HG03432 (cell line): ENCODE measurements around the gene NMNAT2.

ENCODE experiments used
- ATAC-seq: cut with Tn5 transposase; IDR thresholded peaks from one replicate; pipeline ENCODE4 v1.9.1; 2021; ENCODE audit warnings: mild to moderate bottlenecking, moderate library complexity; ENCODE audit not compliant: unreplicated experiment

The NMNAT2 gene

DNA sequence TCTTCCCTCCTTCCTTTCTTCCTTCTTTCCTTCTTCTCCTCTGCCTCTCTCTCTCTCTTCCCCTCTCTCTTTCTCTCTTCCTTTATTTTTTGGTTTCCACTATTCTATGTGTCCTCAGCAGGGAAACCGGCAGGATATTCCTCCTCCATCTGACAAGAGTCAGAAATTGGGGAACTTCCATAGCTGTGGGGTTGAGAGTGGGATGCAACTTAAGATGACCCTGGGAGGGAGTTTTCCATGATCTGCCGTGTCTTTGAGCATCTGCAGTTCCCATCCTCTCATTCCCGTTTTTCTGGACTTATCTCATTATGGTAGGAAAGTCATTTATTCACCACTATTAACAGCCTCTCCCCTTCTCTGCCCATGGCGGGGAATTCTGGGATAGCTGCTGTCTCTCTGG lies 98.6 kb downstream of the NMNAT2 start:
- ATAC-seq: no peak

DNA sequence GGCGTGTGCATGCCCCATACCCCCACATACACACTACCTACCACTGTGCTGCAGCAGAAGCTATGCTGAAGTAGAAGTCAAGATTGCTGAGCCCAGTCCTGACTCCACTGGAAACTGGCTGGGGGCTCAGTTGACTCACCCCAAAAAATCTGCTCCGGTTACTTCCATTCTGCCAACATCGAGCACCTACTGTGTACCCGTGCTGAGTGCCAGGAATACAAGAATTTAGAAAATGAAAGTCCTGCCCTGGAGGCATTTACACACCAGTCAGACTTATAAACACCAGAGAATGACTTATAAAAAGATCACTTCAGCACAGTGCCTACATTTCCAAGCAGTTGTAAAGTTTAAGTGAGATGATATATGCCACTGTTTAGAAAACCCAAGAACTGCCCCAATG lies 99.1 kb downstream of the NMNAT2 start:
- no peak for ATAC-seq

DNA sequence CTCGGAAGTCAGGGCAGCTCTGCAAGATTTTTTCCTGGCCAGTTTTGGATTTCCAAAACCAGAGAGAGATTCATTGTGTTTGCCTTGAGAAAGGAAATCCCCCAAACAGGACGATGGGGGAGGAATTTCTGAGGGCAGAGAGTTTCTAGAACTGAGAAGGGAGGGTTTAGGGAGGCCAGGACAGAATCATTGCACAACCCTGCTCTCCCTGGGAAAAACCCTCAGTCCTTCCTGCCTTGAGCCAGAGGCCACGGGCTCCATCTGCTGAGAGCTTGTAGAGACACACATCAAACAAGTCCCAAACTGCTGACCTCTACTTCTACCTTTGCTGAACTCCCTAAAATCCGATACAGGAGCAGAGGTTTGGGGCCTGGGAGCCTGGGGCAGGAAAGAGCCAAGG lies 99.7 kb downstream of the NMNAT2 start:
- ATAC-seq: peak; percentile 76

DNA sequence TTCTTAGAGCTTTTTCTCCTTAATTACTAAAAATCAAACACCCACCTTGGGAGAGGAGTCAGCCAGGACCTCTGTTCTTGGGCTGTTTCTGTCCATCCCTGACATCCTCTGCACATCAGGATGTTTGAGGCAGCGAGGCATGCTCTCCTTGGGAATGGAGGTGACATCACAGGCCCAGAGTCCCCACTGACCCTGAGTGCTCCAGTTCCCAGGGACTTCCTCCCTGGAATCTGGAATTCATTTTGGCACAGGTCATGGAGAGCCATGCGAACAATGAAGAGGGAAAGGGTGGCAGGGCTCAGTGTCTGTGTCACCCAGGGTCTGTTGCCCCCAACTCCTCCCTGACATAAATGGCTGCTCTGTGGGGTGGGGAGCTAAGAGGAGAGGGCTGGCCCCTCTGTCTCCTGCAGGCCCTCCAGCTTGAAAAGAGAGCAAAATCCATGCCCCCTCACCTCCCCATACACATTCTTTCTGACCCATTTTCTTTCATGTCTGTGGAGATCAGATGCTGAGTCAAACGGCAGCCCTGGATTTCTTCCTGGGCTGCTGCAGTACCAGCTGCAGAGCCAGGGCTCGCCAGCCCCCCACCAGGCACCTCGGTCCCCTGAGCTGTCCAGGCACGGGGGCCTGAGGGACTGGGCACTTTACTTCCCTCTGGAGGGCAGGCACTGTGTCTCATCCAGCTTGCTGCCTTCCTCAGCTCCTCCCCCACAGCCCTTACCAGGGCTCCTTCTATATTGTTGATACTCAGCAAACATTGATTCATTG lies 102.0 kb downstream of the NMNAT2 start:
- no peak for ATAC-seq

DNA sequence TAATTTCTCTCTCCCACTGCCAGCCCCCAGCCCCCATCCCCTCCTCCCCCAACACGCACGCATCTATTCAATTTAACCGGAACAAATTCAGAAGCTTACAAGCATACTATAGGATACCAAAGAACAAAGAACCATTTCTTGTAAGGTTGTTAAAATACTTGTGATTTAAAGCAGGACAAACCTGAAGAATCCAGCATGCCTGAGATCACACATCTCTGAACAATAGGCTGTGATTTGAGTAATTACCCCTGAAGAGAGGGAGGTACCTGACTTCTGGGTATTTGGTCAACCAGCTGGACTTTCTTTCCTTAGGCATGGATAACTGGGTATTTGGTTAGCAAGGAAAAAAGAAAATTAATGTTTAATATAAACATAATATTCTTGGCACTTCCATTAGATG lies 105.1 kb downstream of the NMNAT2 start:
- ATAC-seq: no peak

DNA sequence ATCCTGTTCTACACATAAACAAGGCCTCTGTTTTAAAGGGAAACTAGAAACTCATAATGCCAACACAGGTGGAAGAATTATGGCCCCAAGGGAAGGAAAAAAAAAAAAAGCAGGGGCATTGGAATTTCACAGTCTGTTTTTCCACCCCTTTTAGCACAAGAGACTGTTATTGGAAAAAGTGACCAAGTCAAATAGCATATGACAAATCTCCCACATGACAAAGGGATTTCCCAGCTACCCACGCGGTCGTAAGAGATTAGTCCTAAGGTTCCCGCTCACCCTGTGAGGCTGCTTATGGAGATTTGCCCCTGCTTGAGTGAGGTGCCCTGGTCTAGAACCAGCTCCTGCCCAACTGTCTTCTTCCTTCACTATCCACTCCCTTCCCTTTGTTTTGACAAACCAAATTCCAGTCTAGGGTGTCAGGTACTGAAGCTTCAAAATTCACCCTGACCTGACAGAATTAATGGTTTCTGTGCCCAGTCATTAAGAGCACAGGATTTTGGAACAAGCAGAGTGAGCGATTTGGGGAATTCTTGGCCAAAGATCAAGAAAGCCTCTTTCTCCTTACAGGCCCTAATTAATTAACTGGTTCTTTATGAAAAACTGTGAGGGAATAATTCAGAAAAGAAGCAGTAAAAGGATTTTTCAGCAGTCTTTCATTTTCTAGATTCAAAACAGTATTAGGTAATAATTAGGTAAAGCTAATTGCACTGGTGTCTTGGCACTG lies 107.3 kb downstream of the NMNAT2 start:
- no peak for ATAC-seq

DNA sequence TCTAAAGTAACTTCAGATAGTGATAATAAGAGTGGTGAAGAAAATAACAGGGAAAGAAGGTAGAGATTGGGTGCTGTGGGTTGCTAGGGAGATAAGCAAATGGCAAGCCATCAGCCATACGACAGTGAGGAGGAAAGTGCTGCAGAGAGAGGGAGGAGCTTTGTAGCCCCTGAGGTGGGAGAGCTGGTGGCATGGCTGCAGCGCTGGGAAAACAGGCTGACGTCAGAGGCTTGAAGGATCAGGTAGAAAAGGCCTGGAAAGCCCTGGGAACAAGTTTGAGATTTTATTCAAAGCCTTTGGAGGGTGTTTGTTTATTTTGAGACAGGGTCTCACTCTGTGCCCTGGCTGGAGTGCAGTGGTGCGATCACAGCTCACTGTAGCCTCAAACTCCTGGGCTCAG lies 109.5 kb downstream of the NMNAT2 start:
- no peak for ATAC-seq

DNA sequence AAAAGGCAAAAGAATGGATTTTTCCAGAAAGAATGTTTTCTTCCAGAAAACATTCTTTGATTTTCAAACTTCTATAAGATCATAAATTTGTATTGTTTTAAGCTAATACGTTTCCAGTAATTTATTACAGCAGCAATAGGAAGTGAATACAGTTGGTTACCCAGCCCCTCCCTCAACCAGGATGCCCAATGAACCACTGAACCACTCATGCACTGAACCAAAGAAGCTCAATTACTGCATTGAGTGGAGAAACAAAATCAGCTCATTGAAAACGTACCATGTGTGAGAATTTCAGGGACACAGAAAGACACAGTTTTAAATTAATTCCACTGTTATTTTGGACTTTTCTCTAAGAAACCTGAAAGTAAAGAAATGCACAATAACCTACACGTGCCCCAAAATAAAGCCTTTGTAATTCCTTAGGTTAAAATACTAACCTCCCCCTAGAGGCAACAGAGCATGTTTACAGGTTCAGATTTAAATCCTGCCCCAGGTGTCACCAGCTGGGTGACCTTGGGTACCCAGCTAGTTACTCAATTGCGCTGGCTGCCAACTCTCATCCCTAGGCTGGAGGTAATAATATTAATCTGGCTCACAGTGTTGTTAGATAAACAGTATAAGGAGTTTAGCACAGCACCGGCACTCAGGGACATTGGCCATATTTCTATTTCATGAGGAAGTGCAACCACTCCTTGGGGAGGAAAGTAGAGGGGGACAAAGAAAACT lies 111.7 kb downstream of the NMNAT2 start:
- ATAC-seq: peak; percentile 55

DNA sequence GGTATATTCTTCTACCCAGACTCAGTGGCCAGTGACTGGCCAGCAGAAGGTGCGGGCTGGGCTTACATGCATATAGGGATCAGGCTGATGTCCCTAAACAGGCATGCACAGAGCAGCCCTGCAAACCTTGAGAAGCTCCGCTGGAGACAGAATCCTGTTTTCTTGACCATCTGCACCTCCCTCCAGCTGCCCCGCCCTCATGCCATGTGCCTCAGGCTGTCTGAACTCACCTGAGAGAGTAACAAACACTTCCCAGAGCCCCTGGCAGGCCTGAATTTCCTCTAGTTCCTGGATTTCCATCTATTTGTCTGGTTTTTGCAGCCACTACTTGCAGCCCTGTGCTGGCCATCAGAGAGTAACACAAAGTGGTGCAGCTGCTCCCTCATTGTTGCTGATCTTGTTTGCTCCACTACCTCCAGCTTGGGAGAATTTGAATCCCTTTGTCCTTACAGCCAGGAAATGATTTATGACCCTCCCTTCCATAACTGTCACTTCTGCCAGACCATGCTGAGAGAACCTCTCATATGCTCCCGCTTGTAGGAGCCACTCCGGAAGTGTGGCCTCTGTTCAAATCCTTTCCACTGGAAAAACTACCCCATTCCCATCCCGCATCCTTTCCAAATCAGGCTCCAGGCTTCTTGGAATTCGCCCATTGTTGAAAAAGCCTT lies 113.6 kb downstream of the NMNAT2 start:
- ATAC-seq: no peak

DNA sequence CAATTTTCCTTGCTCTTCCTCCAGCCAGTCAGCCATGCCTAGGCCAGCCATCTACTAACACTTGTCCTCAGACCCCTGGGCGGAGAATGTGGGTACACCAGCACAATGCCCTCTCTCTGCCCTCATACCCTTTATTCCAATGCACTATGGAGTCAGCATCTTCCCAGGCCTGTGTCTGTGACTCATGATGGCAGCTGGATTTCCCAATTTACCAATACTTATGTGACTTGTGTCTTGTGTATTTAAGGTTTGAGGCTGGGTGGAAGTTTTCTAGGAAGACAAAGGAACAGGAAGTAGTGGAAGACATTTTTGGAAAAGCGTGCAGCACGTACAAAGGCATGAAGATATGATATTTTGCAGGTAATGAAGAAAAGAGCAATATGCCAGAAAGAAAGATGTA lies 114.3 kb downstream of the NMNAT2 start:
- ATAC-seq: no peak

DNA sequence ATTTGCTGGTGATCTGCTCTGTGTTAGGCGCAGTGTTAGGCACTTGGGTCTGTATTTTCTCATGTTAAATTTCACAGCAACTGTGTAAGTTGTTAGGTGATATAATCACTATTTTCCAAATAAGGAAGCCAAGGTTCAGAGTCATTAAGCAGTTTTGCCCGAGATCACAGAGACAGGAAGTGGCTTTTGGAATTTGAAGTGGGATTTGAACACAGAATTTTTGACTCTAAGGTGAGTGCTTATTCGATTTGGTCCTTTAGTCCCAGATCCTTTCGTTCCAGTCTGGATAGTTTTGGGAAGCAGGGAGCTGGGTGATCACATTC lies 114.9 kb downstream of the NMNAT2 start:
- ATAC-seq: no peak

DNA sequence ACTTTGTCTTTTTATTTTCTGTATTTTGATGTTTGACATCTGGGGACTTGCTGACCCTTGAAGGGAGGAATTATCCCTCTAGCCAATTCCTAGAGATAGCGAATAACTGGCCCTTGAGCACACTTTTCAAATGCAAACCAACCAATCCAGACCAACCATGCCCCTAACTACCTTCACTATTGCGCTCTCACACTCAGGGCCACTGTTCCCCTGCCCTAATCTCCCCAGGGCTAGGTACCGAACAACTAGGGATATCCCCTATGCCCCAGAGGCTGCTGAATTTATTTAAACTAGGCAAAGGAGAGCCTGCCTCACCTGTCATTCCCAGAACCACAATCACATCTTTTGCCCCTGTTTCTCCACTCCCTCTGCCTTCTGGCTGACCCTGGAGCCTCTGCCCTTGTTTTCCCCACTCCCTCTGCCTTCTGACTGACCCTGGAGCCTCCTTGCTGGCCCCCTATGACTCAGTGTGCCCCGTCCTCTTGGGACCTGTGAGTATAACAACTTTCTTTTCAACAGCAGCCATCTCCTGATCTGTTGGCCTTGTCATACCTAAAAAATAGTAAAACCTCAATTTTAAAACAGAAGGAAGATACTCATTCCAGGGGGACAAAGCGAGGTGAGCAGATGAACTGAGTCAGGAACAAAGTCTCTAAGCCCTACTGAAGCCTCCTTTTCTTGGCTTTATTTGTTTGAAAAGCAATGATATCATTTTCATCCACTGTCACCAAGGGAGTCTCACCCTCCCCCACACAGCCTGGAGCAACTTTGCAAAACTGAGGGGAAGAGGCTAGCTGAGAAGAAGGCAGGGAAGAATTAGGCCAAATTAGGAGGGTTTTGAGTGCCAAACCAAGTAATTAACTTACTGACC lies 115.5 kb downstream of the NMNAT2 start:
- no peak for ATAC-seq

DNA sequence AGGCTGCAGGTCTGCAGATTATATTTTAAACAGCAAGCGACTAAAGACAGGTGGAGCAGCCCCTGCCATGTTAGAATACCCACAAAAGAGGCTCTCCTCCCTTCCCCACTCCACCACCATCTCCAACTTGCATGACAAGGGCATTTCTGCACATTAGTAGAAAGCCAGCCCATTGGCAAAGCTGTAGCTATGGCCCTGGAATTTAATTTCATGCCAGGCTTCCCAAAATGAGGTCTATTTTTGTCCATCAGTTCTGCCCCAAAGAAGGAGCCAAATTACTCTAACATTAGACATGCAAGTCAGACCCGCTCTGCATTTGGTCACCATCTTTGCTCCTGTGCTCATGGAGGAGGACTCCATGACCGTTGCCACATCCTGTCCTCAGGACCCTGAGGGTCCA lies 116.9 kb downstream of the NMNAT2 start:
- no peak for ATAC-seq

DNA sequence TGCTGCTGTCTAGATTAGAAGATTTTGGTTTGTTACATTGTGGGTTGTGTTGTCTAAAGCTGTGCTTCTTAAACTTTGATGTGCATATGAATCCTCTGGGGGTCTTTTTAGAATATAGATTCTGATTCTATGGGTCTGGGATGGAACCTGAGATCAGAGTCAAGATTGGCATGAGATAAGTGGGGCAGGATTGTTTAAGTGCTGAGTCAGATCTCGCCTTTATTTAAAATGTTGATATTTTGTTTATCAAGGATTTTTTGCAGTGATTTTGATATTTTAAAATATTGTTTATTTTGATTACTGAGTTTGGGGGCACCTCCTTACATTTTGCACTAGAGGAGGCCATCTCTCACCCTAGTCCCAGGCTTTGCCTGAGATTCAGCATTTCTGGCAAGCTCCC lies 117.4 kb downstream of the NMNAT2 start:
- ATAC-seq: no peak

DNA sequence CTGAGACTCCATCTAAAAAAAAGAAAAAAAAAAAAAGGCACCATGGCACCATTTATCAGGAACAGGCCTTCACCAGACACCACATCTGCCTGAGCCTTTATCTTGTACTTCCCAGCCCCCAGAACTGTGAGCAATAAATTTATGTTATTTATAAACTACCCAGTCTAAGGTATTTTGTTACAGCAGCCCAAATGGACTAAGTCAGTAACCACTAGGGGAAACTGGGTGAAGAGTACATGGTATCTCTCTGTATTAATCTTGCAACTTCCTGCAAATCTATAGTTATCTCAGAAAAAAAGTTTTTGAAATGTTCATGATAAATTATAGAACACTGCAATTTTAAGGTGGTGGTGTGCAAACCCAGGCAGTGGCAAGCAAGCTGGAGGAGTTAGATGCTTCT lies 117.8 kb downstream of the NMNAT2 start:
- no peak for ATAC-seq

DNA sequence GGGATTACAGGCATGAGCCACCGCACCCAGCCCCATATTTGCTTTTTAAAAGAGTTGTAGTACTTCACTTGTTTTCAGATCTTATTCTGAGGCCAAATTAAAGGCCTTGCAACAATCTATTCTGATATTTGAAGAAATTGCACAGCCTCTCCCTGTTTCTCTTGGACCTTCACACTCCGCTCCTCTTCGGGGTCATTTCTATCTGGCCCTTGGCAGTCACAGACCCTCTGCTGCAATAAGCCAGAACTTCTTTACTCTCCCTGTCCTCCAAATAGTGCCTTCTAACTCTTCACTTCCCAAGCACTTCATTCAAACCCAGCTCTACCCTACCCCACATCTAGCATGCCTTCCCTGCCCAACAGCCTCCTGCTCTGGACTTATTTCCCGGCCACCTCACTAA lies 121.4 kb downstream of the NMNAT2 start:
- no peak for ATAC-seq

DNA sequence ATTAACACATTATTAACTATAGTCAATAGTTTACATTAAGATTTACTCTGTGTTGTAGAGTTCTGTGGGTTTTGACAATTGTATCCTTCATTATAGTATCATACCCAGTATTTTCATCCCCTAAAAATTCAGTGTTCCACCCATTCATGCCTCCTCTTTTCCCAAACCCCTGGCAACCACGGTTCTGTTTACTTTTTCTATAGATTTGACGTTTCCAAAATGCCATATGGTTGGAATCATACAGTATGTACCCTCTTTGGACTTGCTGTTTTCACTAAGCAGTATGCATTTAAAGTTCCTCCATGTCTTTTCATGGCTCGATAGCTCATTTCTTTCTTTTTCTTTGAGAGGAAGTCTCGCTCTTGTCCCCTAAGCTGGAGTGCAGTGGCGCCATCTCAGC lies 122.7 kb downstream of the NMNAT2 start:
- no peak for ATAC-seq

DNA sequence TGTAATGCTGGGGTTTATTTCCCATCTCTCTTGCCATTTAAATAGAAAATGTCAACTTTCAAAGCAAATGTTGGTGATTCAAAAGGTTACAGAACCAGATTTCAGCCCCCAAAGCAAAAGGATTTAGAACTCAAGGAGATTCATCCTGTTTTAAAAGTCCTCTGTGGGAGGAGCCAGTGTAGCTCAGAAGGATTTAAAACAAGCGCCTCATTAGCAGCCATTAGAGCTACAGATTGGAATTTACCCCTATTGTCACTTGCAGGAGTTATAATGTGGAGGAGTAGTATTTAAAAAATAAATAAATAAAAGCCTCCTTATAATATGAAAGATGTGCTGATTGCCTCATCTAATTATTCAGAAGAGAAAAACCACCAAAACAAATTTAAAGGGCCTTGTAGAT lies 124.3 kb downstream of the NMNAT2 start:
- ATAC-seq: no peak

DNA sequence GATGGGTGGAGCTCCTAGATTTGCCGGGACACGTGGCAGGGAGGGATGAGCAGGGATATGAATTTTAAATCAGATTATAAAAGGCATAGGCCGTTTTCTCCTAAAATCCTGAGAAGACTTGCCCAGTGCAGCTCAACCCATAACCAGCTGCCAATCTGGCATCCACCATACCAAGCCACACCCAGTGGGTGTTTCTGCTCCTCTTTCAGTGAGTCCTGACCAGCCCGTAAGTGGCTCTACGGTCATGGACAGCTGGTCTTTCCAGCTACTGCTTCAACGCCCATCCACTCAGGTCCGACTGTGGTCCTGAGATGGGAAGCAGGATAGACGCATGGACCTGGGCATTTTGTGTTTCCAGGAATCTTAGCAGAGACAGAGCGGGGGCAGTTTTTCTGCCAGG lies 124.9 kb downstream of the NMNAT2 start:
- no peak for ATAC-seq

DNA sequence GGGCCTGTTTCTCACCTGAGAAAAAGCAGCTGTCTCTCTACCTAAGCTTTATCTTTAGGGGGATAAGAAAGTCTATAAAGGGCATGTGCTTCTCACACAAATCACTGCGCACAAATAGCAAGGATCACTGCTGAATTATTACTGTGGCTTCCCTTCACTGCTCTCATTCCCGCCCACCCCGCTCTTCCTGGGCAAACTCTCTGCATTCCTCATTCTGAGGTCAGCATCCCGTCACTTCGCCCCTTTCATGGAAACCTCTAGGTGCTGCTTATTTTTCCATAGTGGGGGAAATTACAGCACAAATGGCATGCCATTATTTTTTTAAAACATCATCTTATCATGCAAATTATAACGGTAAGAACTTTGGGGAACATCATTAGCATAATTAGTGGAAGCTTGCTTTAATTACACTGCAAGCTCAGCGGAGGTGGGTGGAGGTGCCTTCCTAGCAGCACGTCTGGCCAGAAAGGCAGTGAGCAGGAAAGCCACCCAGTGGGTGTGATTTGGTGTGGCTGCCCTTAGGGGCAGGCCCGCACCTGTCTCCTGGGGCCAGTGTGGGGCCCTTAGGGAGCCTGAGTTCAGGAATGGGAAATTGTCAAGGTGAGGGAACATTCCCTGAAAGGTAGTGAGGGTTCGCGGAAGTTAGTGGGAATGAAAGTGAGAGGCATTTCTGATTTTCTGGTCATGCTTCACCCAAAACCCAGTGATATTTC lies 126.2 kb downstream of the NMNAT2 start:
- no peak for ATAC-seq
